Esophagus muscularis mucosa (tissue), 3 donors: Measurements from ENCODE around the gene CLIC6.

Source experiments
- CTCF ChIP-seq, 3 experiments: fragments of 200-600 bp in 2 of 3; fragments of 450-650 bp in 1 of 3; sonication (generic) in 2 of 3; IDR thresholded peaks; one replicate each; pipeline ENCODE4 v1.5.1; 2017 to 2019; ENCODE audit warnings: antibody characterized with exemption in 3 of 3, mild to moderate bottlenecking in 2 of 3, moderate library complexity in 1 of 3
- POLR2A ChIP-seq: fragments of 450-650 bp; IDR thresholded peaks from one replicate; pipeline ENCODE4 v1.6.1; 2017; ENCODE audit warnings: antibody characterized with exemption, moderate library complexity, mild to moderate bottlenecking, low read depth

- no peak for TF ChIP-seq CTCF (IDR thresholded peaks at IDR 0.05)
- no peak for TF ChIP-seq POLR2A
Observed at GRCh38 chr21:34696121-34696520, 27.3 kb downstream of the CLIC6 start.
